ENCODE measurements around the gene UNG. TPM values are rescaled to one million over a fixed set of nuclear protein-coding genes. Genes with fewer than 3 reads are reported as not detected.
A peak's percentile ranks its signal among the peaks of the same experiment; 100 is the strongest.

The UNG gene
- total RNA-seq, 1 experiment from 2014 or later = 188 TPM

GRCh38 chr12:109134186-109134917, 37.0 kb downstream of the UNG start:
- no CpG with 5 or more reads among the region's 6 CpGs for WGBS (ENCODE audit: extremely low coverage, insufficient read length, low lambda C conversion rate)
- no peaks in the 10 kb centered on the region for H3K79me2 ChIP-seq (ENCODE audit: insufficient read depth, low read length)
- Mint-ChIP-seq H3K9me3 (peaks cover 7 to 14% of the 10 kb centered on the region in 2 experiments), H3K27me3 (ENCODE audit: low read depth) (no peaks in the 10 kb centered on the region; the same call in 1 of the 2 replicates), H3K4me3 (no peak overlapping the region), H3K36me3 (ENCODE audit: insufficient read depth in 1 of 3, low read depth in 3 of 3) (peaks cover 0 to 1% (median 0%) of the 10 kb centered on the region in 3 experiments; a peak in 1 of 7 replicates), H3K27ac (no peak overlapping the region), H3K4me1 (peaks cover 0 to 8% of the 10 kb centered on the region in 2 experiments; a peak in 3 of 4 replicates)
- no peak overlapping the region for H2BK15ac ChIP-seq (ENCODE audit: low read depth, low read length)
- H3K18ac ChIP-seq (ENCODE audit: insufficient read length, low read depth, low read length) = no peak overlapping the region
- H3K23me2 ChIP-seq (ENCODE audit: insufficient read length, low read depth, low read length, poor library complexity, severe bottlenecking) = no peaks in the 10 kb centered on the region
- H3K56ac ChIP-seq (ENCODE audit: insufficient read length, low read depth, low read length) = no peak overlapping the region
- no peak overlapping the region for H2AK5ac ChIP-seq (ENCODE audit: insufficient read length, low read length)
- H4K8ac ChIP-seq (replicated peaks; ENCODE audit: insufficient read length, low read depth, low read length) = no peak overlapping the region
- H4K20me1 ChIP-seq (ENCODE audit: control insufficient read depth, insufficient read depth, insufficient read length) = no peaks in the 10 kb centered on the region
- no peak overlapping the region for H3T11ph ChIP-seq (ENCODE audit: low read length)
- H2BK12ac ChIP-seq (ENCODE audit: insufficient read length, low read depth, low read length) = no peak overlapping the region
- H3K79me1 ChIP-seq (ENCODE audit: insufficient read depth, low read depth, low read length, poor library complexity, severe bottlenecking) = no peaks in the 10 kb centered on the region
- no peaks in the 10 kb centered on the region for H3K9me3 ChIP-seq (ENCODE audit: control insufficient read depth, low read depth, low read length)
- H3K9ac ChIP-seq (ENCODE audit: extremely low read depth, insufficient read length, low read length) = no peak overlapping the region
- TF ChIP-seq, protein P1, sequence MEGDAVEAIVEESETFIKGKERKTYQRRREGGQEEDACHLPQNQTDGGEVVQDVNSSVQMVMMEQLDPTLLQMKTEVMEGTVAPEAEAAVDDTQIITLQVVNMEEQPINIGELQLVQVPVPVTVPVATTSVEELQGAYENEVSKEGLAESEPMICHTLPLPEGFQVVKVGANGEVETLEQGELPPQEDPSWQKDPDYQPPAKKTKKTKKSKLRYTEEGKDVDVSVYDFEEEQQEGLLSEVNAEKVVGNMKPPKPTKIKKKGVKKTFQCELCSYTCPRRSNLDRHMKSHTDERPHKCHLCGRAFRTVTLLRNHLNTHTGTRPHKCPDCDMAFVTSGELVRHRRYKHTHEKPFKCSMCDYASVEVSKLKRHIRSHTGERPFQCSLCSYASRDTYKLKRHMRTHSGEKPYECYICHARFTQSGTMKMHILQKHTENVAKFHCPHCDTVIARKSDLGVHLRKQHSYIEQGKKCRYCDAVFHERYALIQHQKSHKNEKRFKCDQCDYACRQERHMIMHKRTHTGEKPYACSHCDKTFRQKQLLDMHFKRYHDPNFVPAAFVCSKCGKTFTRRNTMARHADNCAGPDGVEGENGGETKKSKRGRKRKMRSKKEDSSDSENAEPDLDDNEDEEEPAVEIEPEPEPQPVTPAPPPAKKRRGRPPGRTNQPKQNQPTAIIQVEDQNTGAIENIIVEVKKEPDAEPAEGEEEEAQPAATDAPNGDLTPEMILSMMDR (conservative IDR thresholded peaks at IDR 0.05) = peak; percentile 80
- peak; percentile 81 for DNase-seq
- H2AFZ ChIP-seq (ENCODE audit: low read length) = no peak overlapping the region
- H3K27me3 ChIP-seq (ENCODE audit: insufficient read depth, low read length) = no peaks in the 10 kb centered on the region
- H2BK20ac ChIP-seq (ENCODE audit: low read depth, low read length, poor library complexity, severe bottlenecking) = no peak overlapping the region
- H3K27ac ChIP-seq (ENCODE audit: insufficient read length, low read depth, low read length) = no peak overlapping the region
- H3K23ac ChIP-seq (ENCODE audit: insufficient read length, low read depth, low read length) = no peak overlapping the region
- H4K91ac ChIP-seq (ENCODE audit: insufficient read length, low read depth, low read length) = no peak overlapping the region
- no peak overlapping the region for H4K5ac ChIP-seq (ENCODE audit: insufficient read length, low read depth, low read length)
- no peak overlapping the region for H3K14ac ChIP-seq (ENCODE audit: insufficient read depth, low read length)
- H3K4ac ChIP-seq (ENCODE audit: low read depth, low read length) = no peak overlapping the region
- no peak overlapping the region for H2BK120ac ChIP-seq (ENCODE audit: low read depth, low read length, poor library complexity, severe bottlenecking)
- H3K4me2 ChIP-seq (ENCODE audit: insufficient read depth, insufficient read length, low read length) = no peak overlapping the region
- H2BK5ac ChIP-seq (ENCODE audit: insufficient read length, low read length) = no peak overlapping the region
- H3K4me1 ChIP-seq (ENCODE audit: insufficient read depth, low read length) = no peaks in the 10 kb centered on the region
